NCI-H1105 treated with DMSO at 0.1 percent for 48 hours (cell line): Measurements from ENCODE around the gene C20orf144.

Experiments used
- DNase-seq: peaks from one replicate; lab custom pipeline; 2025; lab: John Stamatoyannopoulos, UW

The C20orf144 gene

DNA sequence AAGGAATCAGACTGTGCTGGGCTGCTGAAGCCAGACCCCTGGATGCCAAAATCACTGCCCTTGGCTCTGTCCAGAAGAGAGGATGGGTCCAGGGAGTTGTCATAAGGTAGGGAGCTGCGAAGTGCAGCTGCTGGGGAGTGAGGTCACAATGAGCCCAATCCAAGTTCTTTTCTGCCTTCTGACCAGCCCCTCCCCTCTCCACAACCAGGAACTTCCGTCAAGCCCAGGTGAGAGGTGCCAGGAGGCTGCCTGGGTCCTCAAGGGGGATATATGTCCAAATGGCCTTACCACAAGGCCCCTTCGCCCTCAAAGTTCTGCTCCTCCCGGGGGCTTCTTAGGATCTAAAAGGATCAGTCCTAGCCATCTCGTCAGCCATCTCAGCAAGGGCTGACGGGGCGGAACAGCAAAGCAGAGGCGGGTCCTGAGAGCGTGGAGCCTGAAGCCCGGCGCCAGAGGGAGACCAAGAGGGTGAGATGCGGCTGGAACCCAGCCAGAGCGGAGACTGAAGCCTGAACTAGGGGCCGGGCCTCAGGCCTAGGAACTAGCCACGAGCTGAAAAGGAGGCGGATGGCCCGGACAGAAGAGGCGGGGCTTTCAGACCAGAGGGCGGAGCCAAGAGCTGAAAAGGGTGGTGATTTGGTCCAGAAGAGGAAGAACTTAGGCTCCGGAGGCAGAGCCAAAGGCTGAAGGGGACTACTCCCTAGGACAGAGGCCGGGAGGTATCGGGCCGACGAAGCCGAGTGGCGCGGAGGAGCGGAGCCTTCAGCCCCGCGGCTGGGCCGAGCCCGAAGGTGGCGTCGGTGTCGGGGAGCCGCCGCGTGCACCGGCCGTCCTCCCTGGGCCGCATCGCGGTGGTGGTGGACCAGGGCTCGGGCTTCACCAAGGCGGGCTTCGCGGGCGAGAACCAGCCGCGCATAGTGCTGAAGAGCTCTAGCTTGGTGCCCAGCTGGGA is 4.4 kb downstream of the C20orf144 start, which contains the start of gene ACTL10:
Gene ACTL10 (plus strand): TSS at position 651 of the 952 bp plus-strand sequence. CDS start 555 bp downstream, outside the sequence.
- DNase-seq: peak; percentile 99

DNA sequence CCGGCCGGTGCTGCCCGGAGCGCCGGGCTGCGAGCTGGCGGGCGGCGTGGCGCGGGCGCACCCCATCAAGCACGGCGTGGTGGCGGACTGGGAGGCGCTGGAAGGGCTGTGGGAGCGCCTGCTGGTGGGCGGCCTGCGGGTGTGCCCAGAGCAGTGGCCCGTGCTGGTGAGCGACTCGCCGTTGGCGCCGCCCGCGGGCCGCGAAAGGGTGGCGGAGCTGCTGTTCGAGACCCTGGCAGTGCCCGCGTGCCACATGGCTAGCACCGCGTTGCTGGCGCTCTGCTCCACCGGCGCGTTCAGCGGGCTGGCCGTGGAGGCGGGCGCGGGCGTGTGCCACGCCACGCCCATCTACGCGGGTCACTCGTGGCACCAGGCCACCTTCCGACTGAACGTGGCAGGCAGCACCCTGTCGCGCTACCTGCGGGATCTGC is 5.1 kb downstream of the C20orf144 start:
- DNase-seq: peak; percentile 57

DNA sequence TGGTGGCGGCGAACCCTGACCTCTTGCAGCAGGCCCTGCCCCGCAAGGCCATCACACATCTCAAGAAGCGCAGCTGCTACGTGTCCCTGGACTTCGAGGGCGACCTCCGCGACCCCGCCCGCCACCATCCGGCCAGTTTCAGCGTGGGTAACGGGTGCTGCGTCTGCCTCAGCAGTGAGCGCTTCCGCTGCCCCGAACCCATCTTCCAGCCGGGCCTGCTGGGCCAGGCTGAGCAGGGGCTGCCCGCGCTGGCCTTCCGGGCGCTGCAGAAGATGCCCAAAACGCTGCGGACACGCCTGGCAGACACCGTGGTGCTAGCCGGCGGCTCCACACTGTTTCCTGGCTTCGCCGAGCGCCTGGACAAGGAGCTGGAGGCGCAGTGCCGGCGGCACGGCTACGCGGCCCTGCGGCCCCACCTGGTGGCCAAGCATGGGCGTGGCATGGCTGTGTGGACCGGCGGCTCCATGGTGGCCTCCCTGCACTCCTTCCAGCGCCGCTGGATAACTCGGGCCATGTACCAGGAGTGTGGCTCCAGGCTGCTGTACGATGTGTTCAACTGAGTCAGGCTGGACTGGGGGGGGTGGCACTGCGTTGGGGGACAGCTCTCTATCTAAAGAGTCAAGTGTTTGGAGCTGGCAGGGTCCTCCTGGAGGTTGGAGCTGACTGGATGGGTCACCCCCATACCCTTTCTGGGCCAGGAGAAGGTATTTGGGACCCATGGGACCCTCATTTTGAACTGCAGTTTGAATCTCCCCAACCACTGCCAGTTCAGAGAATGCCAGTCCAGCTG is 5.7 kb downstream of the C20orf144 start:
- peak; percentile 82 for DNase-seq

DNA sequence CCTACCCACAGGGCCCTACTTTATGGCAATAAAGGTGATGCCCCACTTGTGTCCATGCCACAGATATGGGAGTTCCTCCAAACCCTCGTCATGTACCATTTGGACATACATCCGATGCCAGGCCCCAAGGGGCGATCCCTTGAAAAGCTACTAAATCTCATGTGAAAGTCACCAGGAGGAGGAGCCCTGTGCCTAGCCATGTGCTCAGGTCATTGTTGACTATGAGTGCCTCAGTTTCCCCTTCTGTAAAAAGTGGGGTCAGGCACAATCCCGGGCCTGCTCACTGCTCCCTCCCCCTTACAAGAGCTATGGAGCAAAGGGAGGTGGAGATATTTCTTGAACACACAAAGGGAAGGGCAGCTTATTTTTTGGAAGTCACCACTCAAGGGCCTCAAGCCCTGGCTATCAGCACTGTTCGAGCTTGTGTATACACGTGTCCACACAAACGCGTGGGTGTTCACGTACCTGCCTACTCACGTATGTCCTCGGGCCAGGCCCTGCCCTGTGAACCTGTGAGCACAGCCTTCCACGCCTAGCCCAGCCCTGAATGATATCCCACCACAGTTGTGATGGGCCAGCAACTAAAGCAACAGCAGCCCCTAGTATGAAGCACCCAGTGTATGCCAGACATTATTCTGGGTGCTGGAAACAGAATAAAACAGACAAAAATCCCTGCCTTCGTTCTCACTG is 6.5 kb downstream of the C20orf144 start:
- DNase-seq: no peak

DNA sequence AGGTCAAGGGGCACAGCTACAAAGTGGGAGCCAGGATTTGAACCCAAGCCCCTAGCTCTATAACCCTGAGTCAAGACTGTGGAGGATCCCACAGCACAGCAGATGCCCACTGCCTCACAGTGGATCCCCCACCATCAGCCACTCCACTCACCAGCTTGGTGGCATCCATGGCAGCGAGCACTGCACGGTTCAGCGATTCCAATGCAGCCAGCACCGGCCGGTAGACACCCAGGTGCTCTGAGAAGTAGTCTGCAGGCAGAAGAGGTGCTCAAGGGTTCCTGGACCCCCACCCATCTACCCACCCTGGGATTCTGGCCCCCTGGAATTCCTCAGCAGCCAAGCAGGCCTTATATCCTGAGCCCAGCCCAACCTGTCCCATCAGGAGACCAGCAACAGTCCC is 7.1 kb downstream of the C20orf144 start:
- DNase-seq: no peak

DNA sequence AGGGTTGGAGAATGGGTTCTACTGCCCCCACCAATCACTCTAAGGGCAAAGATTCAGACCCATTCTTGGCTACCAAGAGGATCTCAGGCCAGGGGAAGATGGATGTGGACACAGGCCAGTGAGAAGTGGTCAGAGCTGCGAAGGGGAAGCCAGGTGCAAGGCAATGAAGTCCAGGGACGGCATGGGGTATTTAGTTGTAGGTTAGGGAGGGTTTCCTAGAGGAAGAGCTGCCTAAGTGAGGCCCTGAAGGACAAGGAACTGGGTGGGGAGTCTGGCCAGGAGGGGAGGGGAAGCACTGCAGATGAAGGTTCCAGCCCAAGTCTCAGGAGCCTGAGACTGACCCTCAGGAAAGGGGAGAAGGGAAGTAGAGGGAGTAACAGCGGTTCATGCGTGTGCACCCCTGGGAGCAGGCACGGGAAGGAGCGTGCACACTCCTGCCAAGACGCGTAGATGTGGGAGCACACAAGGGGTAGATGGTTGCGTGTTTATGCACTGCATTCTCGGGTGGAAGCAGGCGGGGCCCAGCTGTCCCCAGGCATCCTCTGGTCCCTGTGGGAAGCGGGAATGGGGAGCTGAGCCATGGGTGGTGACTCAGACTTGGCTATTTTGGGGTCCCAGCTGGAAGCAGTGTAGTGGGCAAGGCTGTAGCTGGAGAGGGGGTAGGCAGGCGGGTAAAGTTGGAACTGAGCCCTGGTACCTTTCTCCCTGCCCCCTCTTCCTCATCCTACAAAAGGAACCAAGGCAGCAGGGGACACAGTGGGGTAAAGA is 7.9 kb downstream of the C20orf144 start:
- no peak for DNase-seq

DNA sequence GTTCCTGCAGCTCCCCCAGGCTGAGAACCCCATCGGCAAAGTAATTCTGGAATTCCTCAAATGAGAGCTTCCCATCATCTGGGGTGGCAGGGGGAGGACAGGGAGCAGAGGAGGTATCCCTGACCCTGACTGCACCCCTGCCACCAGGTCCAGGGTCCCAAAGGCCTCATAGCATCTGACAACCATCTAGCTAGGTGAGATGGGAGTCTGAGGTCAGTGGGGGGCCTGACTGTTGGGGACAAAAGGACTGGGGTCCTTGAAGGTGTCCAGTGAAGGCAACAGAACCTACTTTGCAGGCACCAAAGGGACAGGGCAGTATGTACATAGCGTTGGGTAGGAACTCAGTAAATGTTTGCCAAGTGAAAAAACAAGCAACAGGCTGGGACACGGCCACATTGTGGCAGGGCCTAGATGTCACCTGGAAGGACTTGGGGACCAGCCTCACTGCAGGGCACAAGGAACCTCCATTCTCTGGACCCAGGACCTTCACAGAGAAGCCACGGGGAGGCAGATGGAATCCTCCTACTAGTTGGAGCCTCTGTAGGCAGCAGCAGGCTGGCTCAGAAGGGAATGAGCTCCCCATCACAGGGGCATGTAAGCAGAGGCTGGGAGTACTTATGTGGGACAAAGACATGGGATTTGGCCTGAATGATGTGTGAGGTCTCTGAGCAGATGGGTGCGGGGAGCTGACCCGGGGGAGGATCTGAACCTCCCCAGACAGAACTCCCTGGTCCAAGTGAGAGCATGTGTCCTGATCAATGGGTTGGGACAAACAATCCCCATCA is 8.8 kb downstream of the C20orf144 start:
- DNase-seq: no peak

DNA sequence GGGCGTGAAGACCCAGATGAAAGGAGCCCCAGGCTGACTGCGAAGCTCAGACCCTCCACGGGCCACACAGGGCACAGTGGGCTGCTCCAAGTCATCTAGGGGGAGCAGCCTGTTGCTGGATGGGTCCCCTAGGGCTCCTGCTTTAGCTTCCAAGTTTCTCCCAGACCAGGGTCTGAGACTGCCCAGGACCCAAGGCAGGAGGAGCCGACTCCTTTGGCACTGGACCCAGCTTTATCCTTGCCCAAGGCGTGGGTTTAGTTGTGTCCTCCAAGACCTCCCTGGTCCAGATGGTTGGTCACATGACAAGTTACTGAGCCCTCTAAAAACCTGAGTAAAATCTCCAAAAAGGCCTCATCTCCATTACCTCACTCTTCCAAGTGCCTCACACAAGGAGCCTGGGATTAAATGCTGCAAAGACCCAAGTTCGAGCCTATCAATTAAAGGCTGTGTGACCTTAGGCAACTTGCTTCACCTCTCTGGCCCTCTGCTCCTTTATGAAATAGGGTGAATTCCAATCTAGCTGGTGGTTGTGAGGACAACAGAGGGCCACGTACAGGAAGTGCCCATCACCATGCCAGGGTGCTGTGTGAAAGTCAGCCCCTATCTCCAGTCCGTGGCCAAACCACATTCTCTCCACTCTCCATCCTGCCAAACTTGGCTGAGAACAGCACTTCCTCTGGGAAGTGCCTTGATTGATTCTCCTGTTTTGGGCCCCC is 9.6 kb downstream of the C20orf144 start:
- no peak for DNase-seq

DNA sequence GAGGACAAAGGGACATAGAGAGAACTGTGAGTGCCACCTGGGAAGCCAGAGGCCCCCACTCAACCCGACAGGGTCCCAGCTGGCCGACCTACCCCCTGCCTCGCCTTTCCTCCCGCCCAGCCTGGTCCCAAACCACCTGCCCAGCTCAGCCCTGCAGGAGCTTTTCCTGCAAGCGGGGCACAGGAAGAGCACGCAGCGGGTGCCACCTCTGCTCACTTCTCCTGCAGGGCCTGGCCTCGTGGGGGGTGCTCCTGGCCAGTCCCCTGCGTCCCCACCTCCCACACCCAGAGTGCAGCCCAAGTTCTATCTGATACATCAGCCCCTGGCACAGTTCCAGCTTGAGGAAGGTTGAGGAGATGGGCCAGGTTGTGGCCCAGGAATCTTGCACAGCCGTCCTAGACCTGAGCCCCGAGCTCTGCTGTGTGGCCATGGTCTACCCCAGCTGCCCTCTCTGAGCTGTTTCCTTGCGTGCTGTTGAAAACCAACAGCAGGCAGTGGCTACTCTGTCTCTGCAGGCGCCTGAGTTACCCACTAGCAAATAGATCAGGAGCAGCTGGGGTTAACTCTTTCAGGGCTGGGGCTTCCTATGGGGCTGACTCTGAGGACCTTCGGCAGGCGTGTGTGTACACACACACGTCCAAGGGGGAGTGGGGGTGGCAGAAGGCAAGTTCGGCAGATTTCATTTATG is 10.4 kb downstream of the C20orf144 start:
- DNase-seq: no peak

DNA sequence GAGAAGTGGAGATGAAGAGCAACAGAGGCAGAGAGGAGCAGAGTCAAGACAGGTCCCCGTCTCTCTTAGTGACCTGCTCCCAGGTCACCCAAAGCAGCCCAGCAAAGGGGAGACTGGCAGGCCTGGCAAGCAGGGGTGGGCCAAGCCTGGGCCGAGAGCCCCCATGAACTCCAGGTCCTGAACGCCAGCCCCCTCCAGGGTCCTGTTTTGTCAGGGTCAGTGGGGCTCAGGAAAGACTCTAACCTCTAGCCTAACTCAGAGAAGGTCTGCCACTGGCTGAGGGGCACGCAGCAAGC is 10.9 kb downstream of the C20orf144 start:
- DNase-seq: no peak

DNA sequence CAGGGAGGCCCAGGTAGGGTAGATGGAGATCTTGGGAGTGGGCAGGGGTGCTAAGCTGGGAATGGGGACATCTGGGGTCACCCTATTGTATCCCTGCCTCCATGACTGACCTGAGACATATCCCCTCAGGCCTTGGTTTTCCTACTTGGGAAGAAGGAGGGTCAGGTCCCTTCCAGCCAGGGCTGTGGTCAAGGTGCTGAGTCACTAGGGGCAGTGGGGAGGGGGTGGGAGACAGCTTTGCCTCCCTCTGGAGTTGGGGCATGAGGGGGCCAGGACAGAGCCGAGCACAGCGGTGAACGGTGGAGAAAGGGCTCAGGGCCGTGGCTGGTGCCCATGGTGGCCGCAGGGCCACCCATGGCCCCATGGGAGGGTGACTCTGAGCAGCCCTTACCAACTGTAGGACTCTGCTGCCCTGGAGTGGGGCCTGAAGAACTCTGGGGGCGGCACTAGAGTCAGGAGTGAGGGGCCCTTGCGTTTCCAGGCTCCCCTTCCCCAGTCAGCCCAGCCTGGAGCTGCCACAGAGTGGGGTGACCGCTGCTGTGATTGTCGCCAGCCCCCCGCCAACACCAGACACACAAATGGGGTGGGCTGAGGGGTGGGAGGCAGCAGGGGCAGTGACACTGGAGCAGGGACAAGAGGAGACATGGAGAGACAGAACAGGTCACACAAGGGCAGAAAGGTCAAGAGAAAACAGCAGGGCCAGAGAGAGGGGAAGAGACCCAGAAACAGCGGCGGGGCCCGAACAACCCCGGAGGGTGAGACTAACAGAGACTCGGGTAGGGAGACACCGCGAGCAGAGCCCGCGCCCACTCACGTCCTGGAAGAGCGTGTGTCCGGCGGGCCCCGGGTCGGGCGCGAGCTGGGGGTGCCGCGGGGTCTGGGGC is 11.5 kb downstream of the C20orf144 start:
- DNase-seq: no peak

DNA sequence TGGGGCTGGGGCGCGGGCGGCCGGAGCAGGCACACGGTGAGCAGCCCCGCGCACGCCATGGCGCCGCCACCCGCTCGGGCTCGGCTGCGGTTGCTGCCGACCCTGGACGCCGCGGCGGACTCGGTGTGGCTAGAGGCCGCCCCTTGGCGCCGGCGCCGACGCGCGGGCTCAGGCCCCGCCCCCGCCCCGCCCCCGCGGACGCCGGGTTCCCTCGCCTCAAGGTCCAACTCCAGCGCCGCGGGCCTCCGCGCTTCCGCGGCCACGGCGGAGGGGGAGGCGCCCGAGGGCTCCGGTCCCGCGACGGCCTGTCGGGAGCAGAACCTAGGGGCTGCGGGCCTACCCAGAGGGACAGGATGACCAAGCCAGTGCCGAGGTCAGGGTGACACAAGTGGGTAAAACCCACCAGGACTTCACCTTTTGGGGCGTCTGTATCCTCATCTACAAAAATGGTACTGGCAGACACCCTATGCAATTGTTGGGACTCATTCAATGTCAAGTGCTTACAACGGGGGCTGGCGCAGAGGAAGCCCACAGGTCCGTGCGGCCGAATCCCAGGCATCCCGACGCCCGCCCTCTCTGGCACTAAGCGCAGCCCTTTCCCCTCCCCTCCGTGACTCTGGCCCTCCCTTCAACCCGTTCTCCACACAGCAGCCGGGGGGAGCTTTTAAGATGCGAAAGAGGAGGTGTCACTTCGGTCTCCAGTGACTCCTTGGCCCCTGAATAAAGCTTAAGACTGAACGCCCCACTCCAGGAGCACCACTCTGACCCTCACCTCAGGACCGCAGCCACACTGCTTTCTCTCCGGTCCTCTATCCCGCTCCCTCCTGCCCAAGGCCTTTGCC is 12.4 kb downstream of the C20orf144 start, which contains the start of gene NECAB3:
Gene NECAB3 (minus strand): TSS at position 135 of the 842 bp plus-strand sequence. CDS start 76 bp downstream, at position 59.
- DNase-seq: peak; percentile 70

DNA sequence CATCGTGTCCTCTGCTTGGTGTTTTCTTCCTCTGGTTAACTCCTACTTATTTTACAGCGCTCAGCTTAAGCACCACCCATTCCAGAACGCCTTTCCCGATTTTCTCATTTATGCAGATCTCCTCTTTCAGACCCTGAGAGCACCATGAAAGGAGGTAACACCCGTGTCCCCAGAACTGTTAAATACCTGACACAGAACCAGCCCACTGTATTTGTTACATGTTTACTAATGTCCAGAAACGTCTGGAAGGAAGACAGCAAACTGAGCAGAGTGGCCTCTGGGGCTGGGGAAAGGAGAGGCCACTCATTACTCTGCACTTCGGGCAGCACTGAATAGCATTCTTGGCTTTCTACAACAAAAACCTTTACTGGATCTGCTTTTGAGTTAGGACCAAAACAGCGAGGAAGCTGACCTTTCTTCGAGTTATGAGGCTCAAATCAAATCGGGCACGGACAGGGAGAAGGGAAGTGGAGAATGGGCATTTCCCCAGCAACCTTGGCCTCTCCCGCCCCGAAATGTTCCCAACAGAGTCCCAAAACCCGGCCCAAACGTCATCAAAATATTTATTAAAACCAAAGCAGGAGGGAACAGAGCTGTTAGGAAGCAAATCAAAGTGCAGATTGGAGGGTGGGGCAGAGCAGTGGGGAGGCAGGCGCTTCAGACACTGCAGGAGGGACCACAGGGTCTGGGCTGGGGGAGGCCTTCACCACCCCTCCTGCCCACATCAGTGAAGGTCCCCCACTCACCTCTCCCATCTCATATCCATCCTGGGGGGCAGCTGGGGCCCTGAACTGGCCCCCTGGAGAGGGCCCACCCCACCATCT is 13.2 kb downstream of the C20orf144 start:
- DNase-seq: peak; percentile 62

DNA sequence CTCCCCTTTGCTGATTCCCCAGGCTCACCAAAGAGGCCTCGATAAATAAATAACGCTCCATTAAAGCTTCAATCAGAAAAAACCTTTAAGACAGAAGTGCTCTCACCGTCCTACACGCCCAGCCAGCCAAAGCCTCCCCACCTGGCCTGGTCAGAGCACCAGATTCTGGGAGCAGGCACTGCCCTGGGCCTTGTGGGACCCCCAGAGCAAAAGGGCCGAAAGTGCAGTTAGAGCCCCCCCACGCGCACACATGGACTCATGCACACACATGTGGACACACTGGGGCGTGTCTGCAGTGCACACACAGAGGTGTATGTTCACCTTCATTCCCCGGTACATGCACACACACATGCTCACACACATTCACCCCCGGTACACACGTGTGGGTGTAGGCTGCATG is 14.0 kb downstream of the C20orf144 start:
- no peak for DNase-seq

DNA sequence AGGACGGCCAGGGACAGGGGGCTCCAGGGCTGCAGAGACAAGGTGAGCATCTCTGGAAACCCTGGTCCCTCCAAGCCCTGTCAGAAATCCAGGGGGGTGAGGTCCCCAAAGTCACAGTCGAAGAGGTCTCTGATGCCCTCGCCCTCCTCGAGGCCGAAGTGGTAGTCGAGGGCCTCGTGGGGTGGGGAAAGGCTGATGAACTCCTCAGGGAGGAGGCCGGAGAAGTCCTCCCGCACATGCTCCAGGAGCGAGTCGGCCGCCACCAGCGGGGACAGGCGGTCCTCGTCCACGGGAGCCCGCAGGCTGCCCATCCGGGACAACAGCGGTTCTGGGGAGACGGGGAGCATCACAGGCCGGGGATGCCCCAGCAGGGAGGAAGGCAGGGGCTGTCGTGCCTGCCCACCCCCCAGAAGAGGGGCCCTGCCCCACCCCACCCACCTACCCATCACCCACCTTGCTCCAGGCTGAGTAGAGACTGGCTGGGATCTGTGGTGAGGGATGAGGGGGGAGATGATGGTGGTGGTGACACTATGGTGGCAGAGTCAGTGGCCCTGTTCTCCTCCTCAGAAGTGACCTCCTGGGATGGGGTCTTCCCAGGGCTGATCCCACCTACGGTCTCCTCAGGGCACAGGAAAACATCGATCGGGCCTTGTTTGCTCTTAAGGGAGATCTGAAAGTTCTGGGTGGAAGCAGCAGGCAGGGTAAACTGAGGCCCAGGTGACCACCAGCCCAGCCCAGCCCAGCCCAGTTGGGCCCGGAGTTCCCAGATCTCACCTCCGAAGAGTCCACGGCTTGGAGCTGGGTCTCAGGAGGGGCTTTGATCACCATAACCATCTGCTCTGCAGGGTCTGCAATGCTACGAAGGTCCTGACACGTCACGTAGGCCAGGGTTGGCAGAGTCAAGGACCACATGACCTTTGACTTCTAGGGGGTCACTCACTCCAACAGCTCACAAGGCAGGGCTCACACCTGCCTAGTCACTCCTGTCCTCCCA is 14.8 kb downstream of the C20orf144 start:
- DNase-seq: no peak
